ENCODE results near the gene SPIC.

SPIC gene

DNA sequence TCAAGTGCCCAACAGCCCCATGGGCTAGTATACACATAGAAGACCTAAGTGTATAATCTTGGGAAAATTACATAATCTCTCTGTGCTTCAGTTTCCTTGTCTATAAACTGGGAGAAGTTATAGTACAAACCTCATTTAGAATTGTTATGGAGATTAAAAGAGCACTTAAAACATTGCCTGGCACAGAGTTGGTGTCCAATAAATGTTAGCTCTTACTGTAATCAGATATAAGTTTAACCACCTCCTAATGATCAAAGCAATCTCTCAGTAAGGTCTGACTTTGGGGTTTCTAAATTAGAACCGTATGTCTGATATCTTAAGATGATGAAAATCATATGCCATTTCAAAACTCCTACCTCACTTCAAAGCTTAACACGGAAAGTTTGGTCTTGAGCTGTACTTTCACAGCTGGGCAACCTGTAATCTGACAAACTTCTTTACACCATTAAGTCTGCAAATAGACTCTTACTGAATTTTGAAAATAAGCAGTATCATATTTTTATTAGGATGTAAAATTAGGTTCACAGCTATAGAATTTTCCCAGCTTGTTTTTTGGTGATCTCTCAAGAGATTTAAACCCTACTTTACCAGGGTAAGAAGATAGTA, 61.0 kb downstream of the SPIC start:
- no peak for DNase-seq

All from activated CD8-positive, alpha-beta memory T cell treated with anti-CD3 and anti-CD28 coated beads for 24 hours (primary cell).